PC-3 (cell line): ENCODE measurements around the gene ESX1. TPM values are rescaled to one million over a fixed set of nuclear protein-coding genes. Genes with fewer than 3 reads are reported as not detected.

Experiments used
- ATAC-seq: fragments of 200-7000 bp; cut with Tn5 transposase; 2 replicates; pipeline ENCODE4 v1.9.1; 2020; ENCODE audit warnings: mild to moderate bottlenecking, moderate library complexity
- BruUV-seq: library from RNA; stranded (reverse); fragments of 400-500 nt; replicated peaks from 2 replicates; lab custom pipeline; 2021; lab: Mats Ljungman, UMichigan
- CTCF ChIA-PET: fragments of 300-600 bp; sonication (Branson Sonifier 250); formaldehyde crosslinking; loops from one replicate; lab custom pipeline; 2022; ENCODE audit warnings: antibody characterized with exemption; lab: Charles Lee
- POLR2A ChIA-PET: fragments of 300-600 bp; sonication (Branson Sonifier 250); formaldehyde crosslinking; loops from one replicate; lab custom pipeline; 2022; ENCODE audit warnings: antibody characterized with exemption; ENCODE audit not compliant: unreplicated experiment; lab: Charles Lee
- DNase-seq: peaks from one replicate; pipeline ENCODE4 v3.0.0-alpha.2; 2015
- H2AFZ ChIP-seq: fragments of 300-600 bp; sonication (generic); 2 replicates; pipeline ENCODE4 v1.6.0; 2016; ENCODE audit warnings: antibody characterized with exemption, low read length
- H3F3A ChIP-seq: fragments of 300-600 bp; sonication (generic); one replicate; pipeline ENCODE4 v1.6.0; 2017; ENCODE audit warnings: antibody characterized with exemption, low read length, control low read depth, mild to moderate bottlenecking; ENCODE audit not compliant: unreplicated experiment
- H3K27ac ChIP-seq: fragments of 300-600 bp; sonication (generic); 2 replicates; pipeline ENCODE4 v1.5.1; 2016; ENCODE audit warnings: mild to moderate bottlenecking, low read length
- H3K27me3 ChIP-seq: fragments of 300-600 bp; sonication (generic); 2 replicates; pipeline ENCODE4 v1.6.1; 2016; ENCODE audit warnings: low read length, mixed read lengths
- H3K36me3 ChIP-seq: fragments of 300-600 bp; sonication (generic); 2 replicates; pipeline ENCODE4 v1.6.1; 2016; ENCODE audit warnings: low read depth, mixed run types, low read length, mixed read lengths
- H3K4me1 ChIP-seq: fragments of 300-600 bp; sonication (generic); 2 replicates; pipeline ENCODE4 v1.5.1; 2016; ENCODE audit warnings: low read length; ENCODE audit not compliant: insufficient read depth
- H3K4me2 ChIP-seq: fragments of 300-600 bp; sonication (generic); 2 replicates; pipeline ENCODE4 v1.6.0; 2016; ENCODE audit warnings: low read length
- H3K4me3 ChIP-seq: fragments of 300-600 bp; sonication (generic); 2 replicates; pipeline ENCODE4 v1.5.1; 2016; ENCODE audit warnings: mild to moderate bottlenecking, low read length, mixed read lengths
- H3K79me2 ChIP-seq: fragments of 300-600 bp; sonication (generic); 2 replicates; pipeline ENCODE4 v1.6.1; 2017; ENCODE audit warnings: low read length, mixed read lengths
- H3K9ac ChIP-seq: fragments of 300-600 bp; sonication (generic); 2 replicates; pipeline ENCODE4 v1.6.0; 2016; ENCODE audit warnings: mild to moderate bottlenecking, low read length
- H3K9me2 ChIP-seq: fragments of 300-600 bp; sonication (generic); replicated peaks from 2 replicates; pipeline ENCODE4 v1.6.1; 2016; ENCODE audit warnings: mixed run types, low read length, mixed read lengths
- H3K9me3 ChIP-seq: fragments of 300-600 bp; sonication (generic); 2 replicates; pipeline ENCODE4 v1.6.1; 2016; ENCODE audit warnings: low read length, mixed read lengths
- H4K20me1 ChIP-seq: fragments of 300-600 bp; sonication (generic); 2 replicates; pipeline ENCODE4 v1.6.1; 2016; ENCODE audit warnings: low read length, mixed read lengths
- EZH2 ChIP-seq: fragments of 300-600 bp; sonication (generic); IDR thresholded peaks from one replicate; pipeline ENCODE4 v1.6.1; 2017; ENCODE audit warnings: antibody characterized with exemption, mild to moderate bottlenecking, low read length; ENCODE audit not compliant: unreplicated experiment
- EZH2phosphoT487 ChIP-seq: fragments of 300-600 bp; sonication (generic); IDR thresholded peaks from 2 replicates; pipeline ENCODE4 v1.6.1; 2018; ENCODE audit warnings: mild to moderate bottlenecking, antibody characterized with exemption, low read length, borderline replicate concordance
- intact Hi-C: fragments of 100-400 bp; cut with micrococcal nuclease; formaldehyde crosslinking; loops from 2 replicates; pipeline ENCODE4 v1.9.0; 2023
- total RNA-seq: library from RNA; depleted of rRNA; stranded (reverse); fragments of >200 nt; gene quantifications from 2 replicates; pipeline ENCODE4 v1.2.3, GENCODE V29; 2014
- TF ChIP-seq, protein P1 (sequence below): fragments of 300-600 bp; sonication (generic); conservative IDR thresholded peaks from 2 replicates; pipeline ENCODE4 v1.5.1; 2017; ENCODE audit warnings: antibody characterized with exemption, low read depth, mild to moderate bottlenecking, low read length

ESX1 gene
- total RNA-seq, 1 experiment from 2014 or later, result not detected

DNA sequence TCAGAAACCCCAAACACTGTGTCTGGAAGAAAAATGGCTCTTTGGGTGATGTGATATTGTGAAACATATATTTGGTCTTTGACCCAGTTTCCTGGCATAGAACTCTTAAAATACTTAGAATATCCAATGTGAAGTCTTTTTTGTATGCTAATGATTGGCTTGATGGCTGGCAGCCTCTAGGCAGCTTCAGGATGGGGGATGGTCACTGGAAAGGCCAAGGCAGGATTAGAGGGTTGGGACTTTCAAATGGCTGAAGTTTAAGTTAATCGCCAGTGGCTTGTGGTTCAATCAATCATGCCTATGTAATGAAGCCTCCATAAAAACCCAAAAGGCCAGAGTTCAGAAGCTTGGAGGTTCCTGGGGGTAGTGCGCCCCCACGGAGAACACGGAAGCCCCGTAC lies 33.5 kb upstream of the ESX1 start:
- Histone ChIP-seq H2AFZ (no peak overlapping the region), H3K27me3 (no peaks in the 10 kb centered on the region), H4K20me1 (no peaks in the 10 kb centered on the region), H3F3A (no peaks in the 10 kb centered on the region), H3K4me2 (no peak overlapping the region), H3K9me3 (no peaks in the 10 kb centered on the region), H3K36me3 (no peaks in the 10 kb centered on the region), H3K27ac (no peak overlapping the region), H3K9ac (no peak overlapping the region), H3K79me2 (no peaks in the 10 kb centered on the region), H3K9me2 (no peaks in the 10 kb centered on the region), H3K4me3 (no peak overlapping the region), H3K4me1 (0 out of 2 replicates have a peak, but pooled peaks cover 3% of the 10 kb centered on the region)
- intact Hi-C loops, result no loop called here
- ChIA-PET POLR2A (no interaction called here), CTCF (no interaction called here)
- no peak for ATAC-seq
- BruUV-seq, result no TSS peak
- TF ChIP-seq EZH2phosphoT487, result no peak
- TF ChIP-seq, protein P1, sequence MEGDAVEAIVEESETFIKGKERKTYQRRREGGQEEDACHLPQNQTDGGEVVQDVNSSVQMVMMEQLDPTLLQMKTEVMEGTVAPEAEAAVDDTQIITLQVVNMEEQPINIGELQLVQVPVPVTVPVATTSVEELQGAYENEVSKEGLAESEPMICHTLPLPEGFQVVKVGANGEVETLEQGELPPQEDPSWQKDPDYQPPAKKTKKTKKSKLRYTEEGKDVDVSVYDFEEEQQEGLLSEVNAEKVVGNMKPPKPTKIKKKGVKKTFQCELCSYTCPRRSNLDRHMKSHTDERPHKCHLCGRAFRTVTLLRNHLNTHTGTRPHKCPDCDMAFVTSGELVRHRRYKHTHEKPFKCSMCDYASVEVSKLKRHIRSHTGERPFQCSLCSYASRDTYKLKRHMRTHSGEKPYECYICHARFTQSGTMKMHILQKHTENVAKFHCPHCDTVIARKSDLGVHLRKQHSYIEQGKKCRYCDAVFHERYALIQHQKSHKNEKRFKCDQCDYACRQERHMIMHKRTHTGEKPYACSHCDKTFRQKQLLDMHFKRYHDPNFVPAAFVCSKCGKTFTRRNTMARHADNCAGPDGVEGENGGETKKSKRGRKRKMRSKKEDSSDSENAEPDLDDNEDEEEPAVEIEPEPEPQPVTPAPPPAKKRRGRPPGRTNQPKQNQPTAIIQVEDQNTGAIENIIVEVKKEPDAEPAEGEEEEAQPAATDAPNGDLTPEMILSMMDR, result no peak
- TF ChIP-seq EZH2, result no peak
- no peak for DNase-seq

DNA sequence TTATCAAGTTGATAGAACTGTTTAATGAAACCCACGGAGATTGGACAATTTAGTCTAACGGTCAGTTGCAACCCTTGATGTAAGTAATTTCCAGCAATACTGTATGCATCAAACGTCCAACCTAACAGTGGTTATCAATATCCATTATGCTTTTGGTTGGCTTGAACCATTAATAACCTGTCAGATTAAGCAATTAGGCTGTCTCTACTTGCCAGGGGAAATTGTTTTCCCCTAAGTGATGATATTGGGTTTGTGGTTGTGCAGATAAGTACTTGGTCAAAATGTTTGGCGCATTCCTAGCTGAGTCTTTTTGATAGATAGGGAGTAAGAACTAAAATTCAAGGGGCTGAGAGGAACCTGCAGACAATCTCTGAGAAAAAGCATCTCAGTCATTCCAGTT lies 30.5 kb upstream of the ESX1 start:
- BruUV-seq, result no TSS peak
- ChIA-PET CTCF (no interaction called here), POLR2A (no interaction called here)
- no peaks in the 10 kb centered on the region for H3F3A ChIP-seq
- H3K4me2 ChIP-seq, result no peak overlapping the region
- no peak overlapping the region for H3K9ac ChIP-seq
- no peak overlapping the region for H3K27ac ChIP-seq
- no peaks in the 10 kb centered on the region for H3K36me3 ChIP-seq
- H3K9me2 ChIP-seq, result no peaks in the 10 kb centered on the region
- no peaks in the 10 kb centered on the region for H3K79me2 ChIP-seq
- TF ChIP-seq EZH2phosphoT487 (no peak), EZH2 (no peak)
- TF ChIP-seq, protein P1, result no peak
- no peaks in the 10 kb centered on the region for H3K9me3 ChIP-seq
- intact Hi-C loops, result no loop called here
- ATAC-seq (no peak), DNase-seq (no peak)
- H4K20me1 ChIP-seq, result no peaks in the 10 kb centered on the region
- H3K4me3 ChIP-seq, result no peak overlapping the region
- no peak overlapping the region for H2AFZ ChIP-seq
- H3K4me1 ChIP-seq, result no peaks in the 10 kb centered on the region
- no peaks in the 10 kb centered on the region for H3K27me3 ChIP-seq

DNA sequence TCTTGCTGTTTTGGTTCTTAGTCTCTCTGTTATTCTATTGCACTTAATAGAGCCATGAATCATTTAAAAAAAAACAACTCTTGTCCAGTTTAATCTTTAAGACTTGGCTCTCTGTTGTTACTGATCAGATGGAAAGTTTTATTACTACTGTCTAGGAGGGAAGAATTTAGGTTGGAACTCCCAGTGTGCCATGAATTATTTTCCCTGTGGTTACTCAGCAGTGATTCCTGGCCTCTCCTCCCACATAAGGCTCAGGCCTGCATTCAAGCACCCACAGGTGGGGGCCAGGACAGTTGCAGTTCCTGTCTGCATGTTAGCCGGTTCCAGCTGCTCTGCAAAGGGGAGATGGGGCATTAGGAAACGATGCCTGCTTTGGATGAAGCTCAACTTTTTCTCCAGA lies 29.8 kb upstream of the ESX1 start:
- CTCF ChIA-PET, result no interaction called here
- H3K4me1 ChIP-seq, result no peaks in the 10 kb centered on the region
- H3K9me2 ChIP-seq, result no peaks in the 10 kb centered on the region
- intact Hi-C loops, result no loop called here
- BruUV-seq, result no TSS peak
- no peak overlapping the region for H3K27ac ChIP-seq
- no peaks in the 10 kb centered on the region for H4K20me1 ChIP-seq
- H3K9me3 ChIP-seq, result no peaks in the 10 kb centered on the region
- no peaks in the 10 kb centered on the region for H3K79me2 ChIP-seq
- H3F3A ChIP-seq, result no peaks in the 10 kb centered on the region
- no peak overlapping the region for H3K9ac ChIP-seq
- no peak for TF ChIP-seq EZH2phosphoT487
- TF ChIP-seq, protein P1, result no peak
- no peak for TF ChIP-seq EZH2
- no peaks in the 10 kb centered on the region for H3K36me3 ChIP-seq
- no peak overlapping the region for H2AFZ ChIP-seq
- POLR2A ChIA-PET, result no interaction called here
- no peak for DNase-seq
- no peak for ATAC-seq
- H3K27me3 ChIP-seq, result no peaks in the 10 kb centered on the region
- no peak overlapping the region for H3K4me3 ChIP-seq
- no peak overlapping the region for H3K4me2 ChIP-seq
